HG02678 (cell line): ENCODE measurements around the gene RGPD5.
"Not testable (repeated sequence)": the region's sequence is repeated elsewhere in the genome, so short reads cannot be mapped to it uniquely, and the experiment has no call there.

ENCODE experiments used
- ATAC-seq: cut with Tn5 transposase; IDR thresholded peaks from one replicate; pipeline ENCODE4 v1.9.1; 2021; ENCODE audit warnings: mild to moderate bottlenecking, moderate library complexity; ENCODE audit not compliant: unreplicated experiment

Gene RGPD5

GRCh38 chr2:109794074-109794737 lies at the start of gene RGPD5:
TSS of gene RGPD5 (plus strand) at chr2:109794305. CDS start at chr2:109794466, 161 bp downstream.
- peak; percentile 99 for ATAC-seq

DNA sequence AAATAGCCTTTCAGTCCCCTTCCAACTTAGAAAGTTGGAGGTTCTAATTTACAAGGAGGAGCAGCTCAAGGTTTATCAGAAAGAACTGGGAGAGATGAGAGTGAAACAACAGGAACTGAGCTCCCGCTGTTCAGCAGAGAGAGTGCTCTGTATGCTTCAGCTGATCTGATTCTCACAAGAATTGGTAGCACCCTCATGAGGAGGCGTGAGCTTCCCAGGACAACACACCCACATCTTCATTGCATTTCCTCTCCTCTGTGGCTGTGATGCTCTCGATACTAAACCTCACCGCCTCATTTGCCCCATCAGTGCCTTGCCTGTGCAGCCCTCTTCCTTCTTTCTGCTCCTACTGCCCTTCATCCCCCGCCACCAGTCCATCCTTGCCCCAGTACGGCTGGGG lies 42.5 kb upstream of the RGPD5 start:
- ATAC-seq, result not testable (repeated sequence)

GRCh38 chr2:109757163-109757824 lies 36.8 kb upstream of the RGPD5 start:
- ATAC-seq, result not testable (repeated sequence)

DNA sequence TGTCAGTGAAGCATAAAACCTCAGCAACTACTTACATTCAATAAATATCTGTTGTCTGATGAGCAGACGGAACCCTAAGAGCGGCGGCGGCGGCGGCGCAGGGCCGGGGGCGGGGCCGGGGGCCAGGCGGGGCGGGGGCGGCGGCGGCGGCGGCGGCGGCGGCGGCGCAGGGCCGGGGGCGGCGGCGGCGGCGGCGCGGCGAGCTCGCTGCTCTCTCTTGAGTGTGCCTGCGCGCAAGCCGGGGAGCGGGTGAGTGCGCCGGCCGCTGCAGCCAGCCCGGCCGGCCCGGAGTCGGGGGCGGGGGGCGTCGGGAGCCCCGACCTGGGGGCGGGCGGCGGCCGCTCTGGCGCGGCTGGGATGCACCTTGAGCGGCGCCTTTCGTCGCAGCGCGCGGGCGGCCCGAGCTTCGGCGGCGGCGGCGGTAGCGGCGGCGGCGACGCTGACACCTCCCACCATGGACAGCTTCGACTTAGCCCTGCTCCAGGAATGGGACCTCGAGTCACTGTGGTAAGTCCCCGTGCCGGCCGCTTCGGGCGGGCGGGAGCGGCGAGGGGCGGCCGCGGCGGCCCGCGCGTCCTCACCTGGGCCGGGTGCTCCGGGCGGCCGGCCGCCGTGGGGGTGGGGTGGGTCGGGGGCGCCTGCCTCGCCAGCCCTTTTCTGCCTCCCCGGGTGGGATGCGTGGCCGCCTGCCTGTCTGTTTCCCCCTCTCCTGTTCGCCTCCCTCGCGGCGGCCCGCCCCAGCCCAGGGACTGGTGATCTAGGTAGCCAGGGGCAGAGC lies 33.7 kb upstream of the RGPD5 start:
- not testable (repeated sequence) for ATAC-seq

- not testable (repeated sequence) for ATAC-seq
These were observed 33.1 kb upstream of the RGPD5 start for GRCh38 chr2:109761043-109761454.

- ATAC-seq, result not testable (repeated sequence)
These were observed 32.1 kb upstream of the RGPD5 start for GRCh38 chr2:109761976-109762375.

- not testable (repeated sequence) for ATAC-seq
These were observed 28.0 kb upstream of the RGPD5 start for GRCh38 chr2:109766074-109766473.

DNA sequence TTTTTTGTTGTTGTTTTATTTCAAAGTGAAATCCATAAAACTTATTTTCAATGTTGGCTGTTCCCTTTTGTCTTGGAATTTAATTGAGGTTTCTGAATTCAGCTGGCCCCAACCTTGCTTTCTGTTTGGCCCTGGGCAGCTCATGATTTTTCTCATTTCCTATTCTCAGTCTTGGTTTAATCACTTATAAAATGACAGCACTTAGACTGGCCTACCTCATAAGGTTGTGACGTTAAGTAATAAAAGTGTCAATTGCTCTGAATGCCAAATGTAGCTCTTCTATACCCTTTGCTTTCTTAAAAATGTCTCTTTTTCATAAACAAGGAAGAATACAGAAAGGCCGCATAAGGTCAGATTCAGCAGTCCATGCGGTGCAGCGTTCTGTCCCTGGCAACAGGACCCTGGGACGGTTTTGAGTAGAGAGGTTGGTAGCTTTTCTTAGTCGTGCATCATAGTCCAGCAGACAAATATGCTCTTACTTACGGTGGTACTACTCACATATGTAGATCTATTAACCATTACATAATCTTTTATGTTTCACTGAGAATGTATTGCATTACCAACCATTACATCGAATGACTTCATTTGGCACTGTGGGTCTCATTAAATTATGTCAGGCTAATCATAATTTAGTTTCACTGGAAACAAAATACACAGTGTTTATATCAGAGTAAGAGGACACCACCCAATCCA lies 27.1 kb upstream of the RGPD5 start:
- not testable (repeated sequence) for ATAC-seq

GRCh38 chr2:109768934-109769333 lies 25.2 kb upstream of the RGPD5 start:
- not testable (repeated sequence) for ATAC-seq

- ATAC-seq, result not testable (repeated sequence)
These were observed 15.0 kb upstream of the RGPD5 start for GRCh38 chr2:109779118-109779517.

GRCh38 chr2:109781147-109781816 lies 12.8 kb upstream of the RGPD5 start:
- not testable (repeated sequence) for ATAC-seq

GRCh38 chr2:109782446-109782993 lies 11.6 kb upstream of the RGPD5 start:
- ATAC-seq, result not testable (repeated sequence)

DNA sequence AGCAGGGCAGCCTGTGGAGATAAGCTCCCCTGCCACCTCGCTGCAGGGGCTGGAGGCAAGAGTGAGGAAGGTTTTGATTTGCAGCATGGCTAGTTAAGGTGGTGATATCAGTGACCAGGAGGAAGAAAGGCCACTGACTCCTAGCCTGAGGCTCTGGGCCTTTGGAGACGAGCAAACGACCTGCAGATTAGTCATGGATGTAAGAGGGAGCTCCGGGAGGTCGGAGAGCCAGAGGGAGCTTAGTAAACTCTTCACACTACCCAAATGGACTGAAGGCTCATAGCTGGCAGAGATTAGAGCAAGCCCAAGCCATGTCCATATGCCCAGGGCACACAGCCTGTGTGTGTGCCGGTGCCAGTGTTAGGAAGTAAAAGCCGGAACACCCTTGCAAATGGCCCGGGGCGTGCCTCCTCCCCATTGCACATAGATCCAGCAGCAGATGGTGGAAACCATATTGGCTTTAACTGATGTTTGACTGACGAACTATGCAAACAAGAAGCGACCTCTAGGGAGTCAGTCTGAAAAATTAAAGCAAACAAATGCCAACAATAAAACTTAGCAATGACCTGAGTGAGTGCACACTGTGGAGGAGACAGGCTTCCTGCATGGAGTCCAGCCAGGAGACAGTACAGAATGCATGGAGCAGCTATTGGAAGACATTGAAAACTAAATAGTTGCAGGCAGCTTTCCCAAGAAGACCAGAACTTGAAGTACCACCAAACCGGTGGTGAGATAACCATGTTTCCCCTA lies 2.4 kb upstream of the RGPD5 start:
- not testable (repeated sequence) for ATAC-seq

GRCh38 chr2:109792659-109793058 lies 1.4 kb upstream of the RGPD5 start:
- ATAC-seq, result peak; percentile 55

DNA sequence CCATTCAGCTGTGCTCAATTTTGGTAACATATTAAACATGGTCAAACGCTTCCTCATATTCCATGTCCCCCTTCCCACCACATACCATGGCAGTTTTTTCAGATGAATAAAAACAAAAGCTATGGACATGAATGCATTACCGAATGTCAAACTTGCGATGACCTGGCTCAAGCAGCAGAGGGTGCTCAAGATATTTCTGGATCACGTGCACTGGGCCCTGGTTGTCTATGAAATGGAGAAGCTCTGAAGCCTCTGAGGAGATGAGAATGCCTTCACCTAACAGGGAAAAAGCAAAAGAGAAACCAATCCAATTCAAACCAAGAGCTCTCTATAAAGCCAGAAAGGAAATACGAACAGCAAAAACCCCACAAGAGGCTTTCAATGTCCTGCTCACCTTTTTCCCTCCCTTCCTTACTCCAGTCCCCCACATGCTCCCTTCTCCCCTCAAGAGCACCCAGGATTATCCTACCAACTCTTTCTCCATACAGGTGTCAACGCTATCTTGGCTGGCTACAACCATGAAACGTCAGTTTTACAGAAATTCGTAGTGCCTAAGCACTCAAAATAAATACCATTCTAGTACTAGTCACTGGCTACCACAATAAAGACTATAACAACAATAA lies 77.1 kb downstream of the RGPD5 start:
- ATAC-seq, result peak; percentile 79

DNA sequence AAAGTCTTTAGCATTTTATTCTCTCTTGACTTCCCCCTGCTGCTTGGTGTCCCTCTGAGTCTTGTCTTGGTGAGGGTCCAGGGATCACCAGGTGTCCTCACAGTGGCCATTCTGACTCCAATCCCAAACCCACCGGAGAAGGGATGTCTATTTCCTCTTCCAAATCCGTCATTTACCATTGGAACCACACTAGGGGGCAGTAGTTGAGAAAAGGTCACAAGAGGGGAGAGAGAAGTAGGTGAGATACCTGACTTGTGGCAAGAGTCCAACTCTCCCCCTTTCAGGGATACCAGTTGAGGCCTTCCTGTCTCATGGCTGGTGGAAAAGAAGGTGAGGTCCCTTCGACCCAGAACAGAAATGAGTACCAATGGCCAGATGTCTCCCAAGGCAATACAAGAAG lies 82.5 kb downstream of the RGPD5 start:
- ATAC-seq, result not testable (repeated sequence)

- ATAC-seq, result not testable (repeated sequence)
These were observed 88.0 kb downstream of the RGPD5 start for GRCh38 chr2:109882112-109882511.

- ATAC-seq, result not testable (repeated sequence)
These were observed 94.3 kb downstream of the RGPD5 start for GRCh38 chr2:109888414-109888813.

GRCh38 chr2:109889909-109890308 lies 95.8 kb downstream of the RGPD5 start:
- ATAC-seq, result not testable (repeated sequence)
